GM23338 (cell line): ENCODE measurements around the gene MANEAL. TPM values are rescaled to one million over a fixed set of nuclear protein-coding genes. Genes with fewer than 3 reads are reported as not detected.

ENCODE experiments used
- ATAC-seq: fragments of 200-7000 bp; cut with Tn5 transposase; 3 replicates; pipeline ENCODE4 v1.9.1; 2020
- DNase-seq: peaks from one replicate; pipeline ENCODE4 v3.0.0-alpha.2; 2015; ENCODE audit warnings: low spot score
- H2AFZ ChIP-seq: fragments of 200-600 bp; sonication (generic); 2 replicates; pipeline ENCODE4 v1.8.0; 2016; ENCODE audit warnings: antibody characterized with exemption, mild to moderate bottlenecking, moderate library complexity
- H3F3A ChIP-seq: fragments of 200-600 bp; sonication (generic); replicated peaks from 2 replicates; pipeline ENCODE4 v1.8.0; 2017; ENCODE audit warnings: antibody characterized with exemption, mixed run types, low read depth
- H3K27ac ChIP-seq: fragments of 200-600 bp; sonication (generic); 2 replicates; pipeline ENCODE4 v1.6.1; 2016; ENCODE audit warnings: low read depth
- H3K27me3 ChIP-seq: fragments of 200-600 bp; sonication (generic); 2 replicates; pipeline ENCODE4 v1.8.0; 2016; ENCODE audit warnings: mild to moderate bottlenecking, mixed run types, moderate library complexity; ENCODE audit not compliant: insufficient read depth
- H3K36me3 ChIP-seq: fragments of 200-600 bp; sonication (generic); 2 replicates; pipeline ENCODE4 v1.8.0; 2016; ENCODE audit warnings: mild to moderate bottlenecking; ENCODE audit not compliant: insufficient read depth
- H3K4me1 ChIP-seq: fragments of 200-600 bp; sonication (generic); 2 replicates; pipeline ENCODE4 v1.8.0; 2016; ENCODE audit warnings: mild to moderate bottlenecking, moderate library complexity; ENCODE audit not compliant: insufficient read depth
- H3K4me2 ChIP-seq: fragments of 200-600 bp; sonication (generic); 2 replicates; pipeline ENCODE4 v1.7.1; 2017; ENCODE audit warnings: mixed run types
- H3K4me3 ChIP-seq: fragments of 200-600 bp; sonication (generic); 2 replicates; pipeline ENCODE4 v1.6.1; 2016; ENCODE audit warnings: mixed run types
- H3K79me2 ChIP-seq: fragments of 200-600 bp; sonication (generic); replicated peaks from 2 replicates; pipeline ENCODE4 v1.8.0; 2017; ENCODE audit warnings: mild to moderate bottlenecking; ENCODE audit not compliant: insufficient read depth
- H3K9me2 ChIP-seq: fragments of 200-600 bp; sonication (generic); 2 replicates; pipeline ENCODE4 v1.8.0; 2017; ENCODE audit not compliant: insufficient read depth
- H4K20me1 ChIP-seq: fragments of 200-600 bp; sonication (generic); replicated peaks from 2 replicates; pipeline ENCODE4 v1.8.0; 2017; ENCODE audit warnings: mild to moderate bottlenecking; ENCODE audit not compliant: insufficient read depth
- H3K27ac Mint-ChIP-seq: 2 replicates; pipeline ENCODE4 v1.8.0; 2020; ENCODE audit warnings: inconsistent platforms, mild to moderate bottlenecking, moderate library complexity, mixed read lengths
- H3K27me3 Mint-ChIP-seq: 3 replicates; pipeline ENCODE4 v1.8.0; 2022; ENCODE audit warnings: low read depth, mild to moderate bottlenecking, moderate library complexity, mixed read lengths, inconsistent platforms; ENCODE audit not compliant: insufficient read depth, poor library complexity
- H3K36me3 Mint-ChIP-seq: 3 replicates; pipeline ENCODE4 v1.8.0; 2021; ENCODE audit warnings: low read depth, mild to moderate bottlenecking, inconsistent platforms, moderate library complexity, mixed read lengths
- H3K4me1 Mint-ChIP-seq: 3 replicates; pipeline ENCODE4 v1.8.0; 2020; ENCODE audit warnings: mild to moderate bottlenecking, inconsistent platforms, mixed read lengths
- H3K4me3 Mint-ChIP-seq: 3 replicates; pipeline ENCODE4 v1.8.0; 2021; ENCODE audit warnings: moderate library complexity, mild to moderate bottlenecking, inconsistent platforms, mixed read lengths
- H3K9me3 Mint-ChIP-seq: 3 replicates; pipeline ENCODE4 v1.8.0; 2020; ENCODE audit warnings: moderate library complexity, mild to moderate bottlenecking, inconsistent platforms, mixed read lengths
- CREB1 ChIP-seq: fragments of 250-450 bp; sonication (Bioruptor Pico); IDR thresholded peaks from 2 replicates; pipeline ENCODE4 v1.5.0; 2020; ENCODE audit warnings: low read depth, mild to moderate bottlenecking, moderate library complexity
- CTCF ChIP-seq, 2 experiments: fragments of 200-600 bp in 1 of 2; sonication (generic) in 1 of 2; conservative IDR thresholded peaks; 2 replicates each; pipeline versions ENCODE4 v1.5.1 to v1.6.1; 2016 to 2017; ENCODE audit warnings: antibody characterized with exemption in 2 of 2, low read depth in 2 of 2, mild to moderate bottlenecking in 2 of 2, moderate library complexity in 1 of 2
- ETS1 ChIP-seq: IDR thresholded peaks from 2 replicates; pipeline ENCODE4 v1.6.1; 2016; ENCODE audit warnings: antibody characterized with exemption
- EZH2 ChIP-seq: fragments of 200-600 bp; sonication (generic); IDR thresholded peaks from one replicate; pipeline ENCODE4 v1.8.0; 2017; ENCODE audit warnings: antibody characterized with exemption, mild to moderate bottlenecking, low read depth; ENCODE audit not compliant: unreplicated experiment
- JUNB ChIP-seq: IDR thresholded peaks from one replicate; pipeline ENCODE4 v1.6.1; 2016; ENCODE audit warnings: antibody characterized with exemption; ENCODE audit not compliant: unreplicated experiment
- NANOG ChIP-seq: IDR thresholded peaks from 2 replicates; pipeline ENCODE4 v1.6.1; 2016; ENCODE audit warnings: antibody characterized with exemption, borderline replicate concordance
- POLR2AphosphoS5 ChIP-seq: IDR thresholded peaks from 2 replicates; pipeline ENCODE4 v1.6.1; 2016; ENCODE audit warnings: antibody characterized with exemption, low read depth
- REST ChIP-seq: IDR thresholded peaks from one replicate; pipeline ENCODE4 v1.6.1; 2018; ENCODE audit warnings: antibody characterized with exemption; ENCODE audit not compliant: unreplicated experiment
- STAT1 ChIP-seq: IDR thresholded peaks from one replicate; pipeline ENCODE4 v1.6.1; 2016; ENCODE audit warnings: antibody characterized with exemption; ENCODE audit not compliant: unreplicated experiment
- ZNF114 ChIP-seq: fragments of 250-450 bp; sonication (Bioruptor Pico); IDR thresholded peaks from 2 replicates; pipeline ENCODE4 v1.5.0; 2020; ENCODE audit warnings: mild to moderate bottlenecking, moderate library complexity
- ZNF331 ChIP-seq: fragments of 250-450 bp; sonication (Bioruptor Pico); IDR thresholded peaks from 2 replicates; pipeline ENCODE4 v1.5.0; 2020; ENCODE audit warnings: low read depth, mild to moderate bottlenecking, moderate library complexity
- ZNF462 ChIP-seq: fragments of 250-450 bp; sonication (Bioruptor Pico); IDR thresholded peaks from 2 replicates; pipeline ENCODE4 v1.5.0; 2020; ENCODE audit warnings: mild to moderate bottlenecking, moderate library complexity
- polyA plus RNA-seq: library from polyadenylated mRNA; unstranded; fragments of >200 nt; fragmentation: Nextera tagmentation; extraction: Ambion mirVana; gene quantifications from 2 replicates; pipeline ENCODE4 v1.2.1, GENCODE V29; 2016
- total RNA-seq: library from RNA; depleted of rRNA; stranded (reverse); fragments of >200 nt; shearing (Covaris generic); gene quantifications from 2 replicates; pipeline ENCODE4 v1.2.3, GENCODE V29; 2014

The MANEAL gene
- total and polyA plus RNA-seq, 2 experiments from 2014 or later: 2.3 to 8.1 TPM

GRCh38 chr1:37831809-37832208 is 38.2 kb downstream of the MANEAL start:
- no peak overlapping the region for H2AFZ ChIP-seq
- Mint-ChIP-seq H3K4me3 (no peak overlapping the region), H3K27ac (no peak overlapping the region), H3K9me3 (no peaks in the 10 kb centered on the region), H3K27me3 (no peaks in the 10 kb centered on the region), H3K4me1 (no peaks in the 10 kb centered on the region), H3K36me3 (peaks cover 47% of the 10 kb centered on the region)
- no peak overlapping the region for H3K27ac ChIP-seq
- TF ChIP-seq ETS1 (no peak), STAT1 (no peak), CTCF (conservative IDR thresholded peaks at IDR 0.05; ENCODE audit: low read depth in 2 of 2) (no peak), ZNF331 (no peak), EZH2 (no peak), REST (no peak), ZNF114 (CRISPR knock-in tag) (no peak), CREB1 (no peak), JUNB (no peak), ZNF462 (no peak), NANOG (no peak), POLR2AphosphoS5 (no peak)
- no peaks in the 10 kb centered on the region for H3K79me2 ChIP-seq
- no peak for DNase-seq
- peaks cover 33% of the 10 kb centered on the region for H3K36me3 ChIP-seq
- no peak overlapping the region for H3K4me3 ChIP-seq
- H3K4me1 ChIP-seq: no peaks in the 10 kb centered on the region
- ATAC-seq: no peak
- H3K27me3 ChIP-seq: no peaks in the 10 kb centered on the region
- peaks cover 3% of the 10 kb centered on the region; the same call in 1 of the 2 replicates for H4K20me1 ChIP-seq
- no peaks in the 10 kb centered on the region for H3K9me2 ChIP-seq
- H3K4me2 ChIP-seq: no peak overlapping the region
- H3F3A ChIP-seq: no peaks in the 10 kb centered on the region
